OCI-LY7 (cell line): Measurements from ENCODE around the gene SSB. TPM values are rescaled to one million over a fixed set of nuclear protein-coding genes. Genes with fewer than 3 reads are reported as not detected.
"Not testable (repeated sequence)": the region's sequence is repeated elsewhere in the genome, so short reads cannot be mapped to it uniquely, and the experiment has no call there.

Source experiments
- BruUV-seq: library from RNA; stranded (reverse); fragments of 400-500 nt; replicated peaks from 2 replicates; lab custom pipeline; 2021; lab: Mats Ljungman, UMichigan
- CTCF ChIA-PET: fragments of 300-600 bp; sonication (Branson Sonifier 250); formaldehyde crosslinking; loops from one replicate; lab custom pipeline; 2022; ENCODE audit warnings: antibody characterized with exemption; ENCODE audit not compliant: unreplicated experiment; lab: Charles Lee
- POLR2A ChIA-PET: fragments of 300-600 bp; sonication (Branson Sonifier 250); formaldehyde crosslinking; loops from one replicate; lab custom pipeline; 2022; ENCODE audit warnings: antibody characterized with exemption; lab: Charles Lee
- DNase-seq: peaks from one replicate; pipeline ENCODE4 v3.0.0-alpha.2; 2015; ENCODE audit warnings: low spot score
- H2AFZ ChIP-seq: fragments of 200-600 bp; sonication (generic), shearing (Covaris generic); 2 replicates; pipeline ENCODE4 v1.6.1; 2014; ENCODE audit warnings: mild to moderate bottlenecking, antibody characterized with exemption, low read length, moderate library complexity
- H3K27ac ChIP-seq: fragments of 200-600 bp; sonication (generic); 2 replicates; pipeline ENCODE4 v1.5.1; 2014; ENCODE audit warnings: mixed run types, low read depth, mild to moderate bottlenecking, moderate library complexity, low read length, inconsistent platforms; ENCODE audit not compliant: poor library complexity, severe bottlenecking
- H3K36me3 ChIP-seq: fragments of 200-600 bp; sonication (generic); 2 replicates; pipeline ENCODE4 v1.6.1; 2014; ENCODE audit warnings: mild to moderate bottlenecking, antibody characterized with exemption, low read length, moderate library complexity, mixed read lengths; ENCODE audit not compliant: insufficient read depth
- H3K4me1 ChIP-seq: fragments of 200-600 bp; sonication (generic); 2 replicates; pipeline ENCODE4 v1.5.1; 2014; ENCODE audit warnings: mild to moderate bottlenecking, low read length; ENCODE audit not compliant: insufficient read depth, poor library complexity, severe bottlenecking
- H3K4me2 ChIP-seq: fragments of 200-600 bp; sonication (generic); 2 replicates; pipeline ENCODE4 v1.6.1; 2014; ENCODE audit warnings: mild to moderate bottlenecking, low read length
- H3K4me3 ChIP-seq: fragments of 200-600 bp; sonication (generic); 2 replicates; pipeline ENCODE4 v1.5.1; 2014; ENCODE audit warnings: mild to moderate bottlenecking, low read depth, low read length; ENCODE audit not compliant: poor library complexity, severe bottlenecking
- H3K79me2 ChIP-seq: fragments of 200-600 bp; sonication (generic); 2 replicates; pipeline ENCODE4 v1.6.1; 2016; ENCODE audit warnings: low read depth, mild to moderate bottlenecking, low read length, moderate library complexity, mixed read lengths; ENCODE audit not compliant: insufficient read depth
- H3K9me2 ChIP-seq: fragments of 200-600 bp; sonication (generic); 2 replicates; pipeline ENCODE4 v1.6.1; 2016; ENCODE audit warnings: mild to moderate bottlenecking, low read length, mixed read lengths; ENCODE audit not compliant: insufficient read depth
- H3K9me3 ChIP-seq: fragments of 200-600 bp; sonication (generic); 2 replicates; pipeline ENCODE4 v1.6.1; 2014; ENCODE audit warnings: mild to moderate bottlenecking, mixed run types, low read length, mixed read lengths
- H4K20me1 ChIP-seq: fragments of 200-600 bp; sonication (generic); 2 replicates; pipeline ENCODE4 v1.6.1; 2014; ENCODE audit warnings: mild to moderate bottlenecking, antibody characterized with exemption, low read length, moderate library complexity, mixed read lengths; ENCODE audit not compliant: insufficient read depth
- EZH2phosphoT487 ChIP-seq: fragments of 200-600 bp; sonication (generic); IDR thresholded peaks from 2 replicates; pipeline ENCODE4 v1.6.1; 2018; ENCODE audit warnings: low read depth, borderline replicate concordance, mild to moderate bottlenecking, mixed run types, antibody characterized with exemption, low read length, moderate library complexity, mixed read lengths
- intact Hi-C: fragments of 100-400 bp; cut with micrococcal nuclease; formaldehyde crosslinking; loops from one replicate; pipeline ENCODE4 v1.10.0; 2022; ENCODE audit not compliant: unreplicated experiment
- total RNA-seq, 2 experiments: library from RNA; depleted of rRNA in 1 of 2; stranded (reverse); fragments of >200 nt in 1 of 2; shearing (Covaris generic) in 1 of 2; gene quantifications; 2 replicates each; pipeline ENCODE4 v1.2.3, GENCODE V29; 2014 to 2022
- TF ChIP-seq, protein P1 (sequence below): fragments of 200-600 bp; sonication (generic); conservative IDR thresholded peaks from 2 replicates; pipeline ENCODE4 v1.5.1; 2014; ENCODE audit warnings: mild to moderate bottlenecking, antibody characterized with exemption, low read length, moderate library complexity, mixed read lengths

SSB gene
- total RNA-seq, 2 experiments from 2014 or later = 126 to 173 TPM

GRCh38 chr2:169757778-169758177 lies 40.9 kb upstream of the SSB start:
- no peak overlapping the region for H2AFZ ChIP-seq
- H3K36me3 ChIP-seq = no peaks in the 10 kb centered on the region
- no peak overlapping the region for H3K27ac ChIP-seq
- ChIA-PET POLR2A (interaction anchor here (0.6 kb wide), 1 partner anchor 191 kb away, joined by 3 read pairs; no protein-coding TSS in a partner anchor), CTCF (no interaction called here)
- no TSS peak for BruUV-seq
- intact Hi-C loops = no loop called here
- no peaks in the 10 kb centered on the region for H4K20me1 ChIP-seq
- H3K4me3 ChIP-seq = no peak overlapping the region
- no peaks in the 10 kb centered on the region for H3K4me1 ChIP-seq
- no peaks in the 10 kb centered on the region for H3K9me3 ChIP-seq
- H3K4me2 ChIP-seq = no peak overlapping the region
- DNase-seq = no peak
- no peaks in the 10 kb centered on the region for H3K79me2 ChIP-seq
- no peak for TF ChIP-seq EZH2phosphoT487
- TF ChIP-seq, protein P1, sequence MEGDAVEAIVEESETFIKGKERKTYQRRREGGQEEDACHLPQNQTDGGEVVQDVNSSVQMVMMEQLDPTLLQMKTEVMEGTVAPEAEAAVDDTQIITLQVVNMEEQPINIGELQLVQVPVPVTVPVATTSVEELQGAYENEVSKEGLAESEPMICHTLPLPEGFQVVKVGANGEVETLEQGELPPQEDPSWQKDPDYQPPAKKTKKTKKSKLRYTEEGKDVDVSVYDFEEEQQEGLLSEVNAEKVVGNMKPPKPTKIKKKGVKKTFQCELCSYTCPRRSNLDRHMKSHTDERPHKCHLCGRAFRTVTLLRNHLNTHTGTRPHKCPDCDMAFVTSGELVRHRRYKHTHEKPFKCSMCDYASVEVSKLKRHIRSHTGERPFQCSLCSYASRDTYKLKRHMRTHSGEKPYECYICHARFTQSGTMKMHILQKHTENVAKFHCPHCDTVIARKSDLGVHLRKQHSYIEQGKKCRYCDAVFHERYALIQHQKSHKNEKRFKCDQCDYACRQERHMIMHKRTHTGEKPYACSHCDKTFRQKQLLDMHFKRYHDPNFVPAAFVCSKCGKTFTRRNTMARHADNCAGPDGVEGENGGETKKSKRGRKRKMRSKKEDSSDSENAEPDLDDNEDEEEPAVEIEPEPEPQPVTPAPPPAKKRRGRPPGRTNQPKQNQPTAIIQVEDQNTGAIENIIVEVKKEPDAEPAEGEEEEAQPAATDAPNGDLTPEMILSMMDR = no peak
- H3K9me2 ChIP-seq = no peaks in the 10 kb centered on the region

DNA sequence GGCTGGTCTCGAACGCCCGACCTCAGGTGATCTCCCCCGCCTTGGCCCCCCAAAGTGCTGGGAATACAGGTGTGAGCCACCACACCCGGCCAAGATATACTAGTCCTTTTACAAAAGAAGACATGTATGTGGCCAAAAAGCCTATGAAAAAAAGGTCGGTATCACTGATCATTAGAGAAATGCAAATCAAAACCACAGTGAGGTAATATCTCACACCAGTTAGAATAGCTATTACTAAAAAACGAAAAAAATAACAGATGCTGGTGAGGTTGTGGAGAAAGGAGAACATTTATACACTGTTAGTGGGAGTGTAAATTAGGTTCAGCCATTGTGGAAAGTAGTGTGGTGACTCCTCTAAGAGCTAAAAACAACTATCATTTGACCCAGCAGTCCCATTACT lies 38.7 kb upstream of the SSB start:
- H3K4me3 ChIP-seq = no peak overlapping the region
- no TSS peak for BruUV-seq
- H3K36me3 ChIP-seq = no peaks in the 10 kb centered on the region
- no peak for DNase-seq
- CTCF ChIA-PET = no interaction called here
- no peaks in the 10 kb centered on the region for H3K9me2 ChIP-seq
- intact Hi-C loops = no loop called here
- no peaks in the 10 kb centered on the region for H3K9me3 ChIP-seq
- H3K4me2 ChIP-seq = no peak overlapping the region
- no peaks in the 10 kb centered on the region for H3K4me1 ChIP-seq
- H3K27ac ChIP-seq = no peak overlapping the region
- H3K79me2 ChIP-seq = no peaks in the 10 kb centered on the region
- TF ChIP-seq, protein P1 = no peak
- no peak for TF ChIP-seq EZH2phosphoT487
- no peak overlapping the region for H2AFZ ChIP-seq
- POLR2A ChIA-PET = interaction anchor here (0.7 kb wide), 1 partner anchor 440 kb away, joined by 12 read pairs; no protein-coding TSS in a partner anchor
- H4K20me1 ChIP-seq = no peaks in the 10 kb centered on the region

DNA sequence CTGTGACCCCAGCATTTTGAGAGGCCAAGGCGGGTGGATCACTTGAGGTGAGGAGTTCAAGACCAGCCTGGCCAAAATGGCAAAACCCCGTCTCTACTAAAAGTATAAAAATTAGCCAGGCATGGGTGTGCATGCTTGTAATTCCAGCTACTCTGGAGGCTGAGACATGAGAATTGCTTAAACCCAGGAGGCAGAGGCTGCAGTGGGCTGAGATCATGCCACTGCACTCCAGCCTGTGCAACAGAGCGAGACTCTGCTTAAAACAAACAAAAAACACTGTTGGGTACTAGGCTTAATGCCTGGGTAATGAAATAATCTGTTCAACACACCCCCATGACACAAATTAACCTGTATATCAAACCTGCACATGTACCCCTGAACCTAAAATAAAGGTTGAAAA lies 37.9 kb upstream of the SSB start:
- POLR2A ChIA-PET = not testable (repeated sequence)

More for the DNA sequence above, 37.9 kb upstream of the SSB start:
- H3K79me2 ChIP-seq, DNase-seq, H3K27ac ChIP-seq, H4K20me1 ChIP-seq, H3K4me1 ChIP-seq, H3K4me2 ChIP-seq, CTCF ChIA-PET, BruUV-seq, H2AFZ ChIP-seq, H3K9me2 ChIP-seq, intact Hi-C loops, H3K36me3 ChIP-seq, H3K9me3 ChIP-seq, H3K4me3 ChIP-seq: not testable (repeated sequence)
